GM10248 (cell line): Measurements from ENCODE around the gene DNAH1.

ENCODE experiments used
- CTCF ChIA-PET: fragments of 300-600 bp; sonication (Branson Sonifier 250); formaldehyde crosslinking; extraction: SDS; loops from one replicate; lab custom pipeline; 2021; ENCODE audit warnings: antibody characterized with exemption; lab: Yijun Ruan, JAX
- POLR2A ChIA-PET: fragments of 350-650 bp; sonication (Branson Sonifier 250); formaldehyde crosslinking; extraction: SDS; loops from one replicate; lab custom pipeline; 2020; ENCODE audit warnings: antibody characterized with exemption; lab: Yijun Ruan, JAX
- DNase-seq: peaks from one replicate; pipeline ENCODE4 v3.0.0; 2012; ENCODE audit errors: extremely low spot score
- TF ChIP-seq, protein P1 (sequence below): IDR thresholded peaks from 2 replicates; pipeline ENCODE4 v1.5.1; 2012; ENCODE audit warnings: mild to moderate bottlenecking, low read depth; ENCODE audit errors: extremely low read depth, missing control alignments, control extremely low read depth

The DNAH1 gene

DNA sequence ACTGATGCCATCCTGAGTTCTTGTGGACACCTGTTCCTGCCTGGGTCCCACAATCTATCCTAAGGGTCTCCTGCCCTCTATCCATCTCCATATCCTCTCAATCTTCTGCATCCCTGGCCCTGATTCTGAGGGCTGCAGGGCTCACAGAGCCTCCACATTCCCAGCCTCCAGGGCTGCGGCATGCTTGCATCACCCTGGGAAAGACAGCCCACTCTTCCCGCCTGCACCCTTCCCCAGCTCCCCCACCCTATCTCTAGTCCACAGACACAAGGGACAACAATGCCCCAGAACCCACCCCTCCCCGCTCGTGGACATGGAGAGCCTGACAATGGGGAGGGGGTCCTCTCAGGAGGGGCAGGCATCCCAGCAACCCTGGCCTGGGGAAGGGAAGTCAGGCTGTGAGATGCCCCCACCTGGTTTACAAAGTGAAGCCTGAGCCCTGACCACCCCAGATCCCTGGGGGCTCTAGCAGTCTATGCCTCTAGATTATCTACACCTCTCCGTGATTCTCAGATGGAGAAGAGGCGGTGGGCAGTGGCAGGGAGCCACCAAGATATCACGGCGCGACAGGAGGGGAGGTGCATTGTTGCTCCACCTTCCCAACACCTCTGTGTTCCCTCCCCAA lies 118.5 kb downstream of the DNAH1 start:
- ChIA-PET CTCF (interaction anchor here (1.6 to 20.1 kb wide), 4 partner anchors 11 to 22 kb away, joined by 4 to 345 read pairs (median 7); partner anchors contain the start of genes SEMA3G and TNNC1), POLR2A (no interaction called here)
- TF ChIP-seq, protein P1, sequence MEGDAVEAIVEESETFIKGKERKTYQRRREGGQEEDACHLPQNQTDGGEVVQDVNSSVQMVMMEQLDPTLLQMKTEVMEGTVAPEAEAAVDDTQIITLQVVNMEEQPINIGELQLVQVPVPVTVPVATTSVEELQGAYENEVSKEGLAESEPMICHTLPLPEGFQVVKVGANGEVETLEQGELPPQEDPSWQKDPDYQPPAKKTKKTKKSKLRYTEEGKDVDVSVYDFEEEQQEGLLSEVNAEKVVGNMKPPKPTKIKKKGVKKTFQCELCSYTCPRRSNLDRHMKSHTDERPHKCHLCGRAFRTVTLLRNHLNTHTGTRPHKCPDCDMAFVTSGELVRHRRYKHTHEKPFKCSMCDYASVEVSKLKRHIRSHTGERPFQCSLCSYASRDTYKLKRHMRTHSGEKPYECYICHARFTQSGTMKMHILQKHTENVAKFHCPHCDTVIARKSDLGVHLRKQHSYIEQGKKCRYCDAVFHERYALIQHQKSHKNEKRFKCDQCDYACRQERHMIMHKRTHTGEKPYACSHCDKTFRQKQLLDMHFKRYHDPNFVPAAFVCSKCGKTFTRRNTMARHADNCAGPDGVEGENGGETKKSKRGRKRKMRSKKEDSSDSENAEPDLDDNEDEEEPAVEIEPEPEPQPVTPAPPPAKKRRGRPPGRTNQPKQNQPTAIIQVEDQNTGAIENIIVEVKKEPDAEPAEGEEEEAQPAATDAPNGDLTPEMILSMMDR: no peak
- DNase-seq: no peak

DNA sequence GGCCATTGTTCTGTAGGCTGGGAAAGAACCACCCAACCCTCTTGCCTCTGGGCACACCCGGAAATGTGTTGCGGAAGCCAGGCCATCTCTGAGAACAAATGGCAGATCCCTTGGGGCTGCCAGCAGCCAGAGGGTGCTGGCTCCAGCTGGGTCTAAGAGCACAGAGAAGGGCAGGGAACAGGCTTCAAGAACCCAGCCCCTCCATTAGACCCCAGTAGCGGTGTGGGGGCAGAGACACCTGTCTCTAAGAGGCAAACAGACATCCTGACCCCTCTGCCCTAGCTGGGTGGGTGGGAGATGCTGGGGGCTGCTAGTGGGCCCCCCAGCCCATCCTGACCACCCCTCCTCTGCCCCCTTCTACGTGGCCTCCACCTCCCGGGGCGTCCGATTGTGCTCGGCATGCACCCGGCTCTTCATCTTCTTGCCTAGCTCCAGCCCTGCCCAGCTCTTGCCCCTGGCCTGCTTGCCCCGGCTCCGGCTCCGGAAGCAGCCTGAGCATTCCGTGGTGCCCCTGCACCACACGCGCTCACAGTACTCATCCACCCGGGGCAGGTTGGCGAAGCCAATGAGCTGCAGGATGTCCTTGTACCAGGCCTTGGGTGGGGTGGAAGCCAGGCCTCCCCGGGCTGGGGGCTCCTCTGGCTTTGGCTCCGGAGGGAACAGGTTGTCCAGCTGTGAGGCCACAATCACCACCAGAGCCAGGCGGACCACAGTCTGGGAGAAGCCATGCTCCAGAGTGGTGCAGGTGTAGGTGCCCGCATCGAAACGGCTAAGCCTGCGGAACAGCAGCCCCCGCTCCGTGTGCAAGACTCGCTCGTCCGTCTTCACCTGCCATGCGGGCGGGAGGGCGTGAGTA lies 119.4 kb downstream of the DNAH1 start:
- ChIA-PET CTCF (interaction anchor here (1.6 to 20.1 kb wide), 3 partner anchors 10 to 23 kb away, joined by 4 to 345 read pairs (median 7); partner anchors contain the start of genes SEMA3G and TNNC1), POLR2A (no interaction called here)
- TF ChIP-seq, protein P1: no peak
- DNase-seq: no peak

DNA sequence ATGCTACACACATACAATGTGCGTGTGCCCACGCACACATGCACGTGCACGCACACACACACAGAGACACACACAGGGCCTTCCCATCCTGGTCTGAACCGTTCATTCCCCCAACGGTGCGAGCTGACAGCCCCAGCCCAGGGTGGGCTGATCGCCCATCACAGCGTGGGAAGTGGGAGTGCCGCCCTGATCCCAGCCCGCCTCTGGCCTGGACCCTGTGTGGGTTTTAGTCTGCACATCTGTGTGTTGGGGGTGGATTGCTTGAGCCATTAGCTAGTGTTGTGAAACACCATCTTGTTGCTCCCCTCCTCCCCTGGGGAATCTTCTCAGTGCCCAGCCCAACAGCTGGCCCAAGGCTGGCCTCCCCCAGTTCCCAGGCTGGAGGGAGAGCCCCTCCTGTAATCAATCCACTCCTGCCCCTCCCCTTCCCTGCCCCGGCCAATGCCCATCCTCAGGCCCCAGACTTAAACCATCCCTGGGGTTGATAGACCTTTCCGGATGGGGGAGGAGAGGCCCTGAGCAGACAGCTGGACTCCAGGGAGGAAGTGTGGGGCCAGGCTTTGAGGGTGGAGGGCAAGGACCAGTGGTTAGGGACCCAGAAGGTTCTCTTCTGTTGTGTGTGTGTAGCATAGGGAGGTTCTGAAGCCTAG lies 120.5 kb downstream of the DNAH1 start:
- ChIA-PET CTCF (interaction anchor here (20.1 kb wide), 1 partner anchor 9 kb away, joined by 345 read pairs; the partner anchor contains the start of genes SEMA3G and TNNC1), POLR2A (no interaction called here)
- TF ChIP-seq, protein P1: no peak
- DNase-seq: no peak

DNA sequence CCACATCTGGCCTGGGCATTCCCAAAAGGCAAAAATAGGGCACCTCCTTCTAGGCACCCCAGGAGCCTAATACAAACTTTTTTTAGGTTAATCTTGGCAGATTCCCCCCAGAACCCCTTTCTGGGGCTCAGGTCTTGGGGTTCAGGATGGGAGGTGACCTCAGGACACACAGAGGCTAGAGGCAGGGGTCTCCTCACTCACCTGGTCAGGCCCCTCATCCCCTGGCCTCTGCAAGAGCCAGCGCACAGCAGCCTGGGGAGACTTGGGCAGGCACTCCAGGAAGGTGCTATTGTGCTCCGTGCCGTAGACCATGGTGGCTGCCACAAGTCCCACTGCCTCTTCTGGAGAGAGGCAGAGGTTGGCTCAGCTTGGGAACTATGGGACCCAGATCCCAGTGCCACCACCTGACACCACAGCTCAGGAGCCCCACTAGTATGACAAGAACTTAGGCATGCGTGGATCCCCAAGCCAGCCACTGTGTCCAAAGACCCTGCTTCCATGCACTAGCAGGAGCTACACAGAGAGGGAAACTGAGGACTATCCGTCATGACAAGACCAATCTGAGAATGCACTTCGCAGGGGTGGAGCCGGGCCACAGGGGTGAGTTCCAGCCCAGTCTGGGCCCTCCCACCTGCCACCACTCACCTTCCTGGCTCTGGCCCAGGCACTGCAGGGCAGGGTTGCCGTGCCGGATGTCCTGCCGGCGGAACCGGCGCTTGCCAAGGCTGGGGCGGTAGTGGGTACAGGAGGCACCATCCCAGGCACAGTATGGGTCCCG lies 121.4 kb downstream of the DNAH1 start:
- CTCF ChIA-PET: interaction anchor here (17.8 to 20.1 kb wide), 2 partner anchors 8 kb away, joined by 345 read pairs; partner anchors contain the start of genes SEMA3G and TNNC1
- POLR2A ChIA-PET: no interaction called here

DNA sequence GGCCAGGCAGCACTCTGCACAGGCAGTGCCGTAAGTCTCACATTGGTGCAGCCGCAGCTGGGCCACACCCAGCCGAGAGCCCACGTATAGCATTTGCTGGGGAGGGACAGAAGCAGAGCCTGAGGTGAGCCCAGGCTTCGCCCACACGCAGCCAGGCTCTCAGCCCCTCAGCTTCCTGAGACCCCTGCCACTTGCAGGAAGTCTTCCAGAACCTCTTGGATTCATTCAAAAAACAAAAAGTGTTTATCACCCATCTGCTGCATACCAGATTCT lies 121.9 kb downstream of the DNAH1 start:
- ChIA-PET POLR2A (no interaction called here), CTCF (interaction anchor here (17.8 to 20.1 kb wide), 2 partner anchors 8 kb away, joined by 345 read pairs; partner anchors contain the start of genes SEMA3G and TNNC1)
- TF ChIP-seq, protein P1: no peak
- no peak for DNase-seq

More for the DNA sequence above, 121.4 kb downstream of the DNAH1 start:
- no peak for DNase-seq
- TF ChIP-seq, protein P1: no peak
